Measurements from ENCODE around the gene PEX10.

GRCh38 chr1:2396059-2396458 is 16.3 kb downstream of the PEX10 start:
- TF ChIP-seq CTCF (conservative IDR thresholded peaks at IDR 0.05) (no peak), EZH2 (IDR thresholded peaks at IDR 0.05; ENCODE audit: low read depth) (no peak)

Data from PC-9 (cell line).